SU-DHL-6 (cell line): ENCODE measurements around the gene CTBP1.

Source experiments
- EZH2phosphoT487 ChIP-seq: fragments of 200-600 bp; sonication (generic), shearing (Covaris generic); conservative IDR thresholded peaks from 2 replicates; pipeline ENCODE4 v1.6.1; 2018; ENCODE audit warnings: mild to moderate bottlenecking, antibody characterized with exemption, low read length, moderate library complexity, mixed read lengths
- TF ChIP-seq, protein P1 (sequence below): fragments of 200-600 bp; sonication (generic); IDR thresholded peaks from one replicate; pipeline ENCODE4 v1.5.1; 2017; ENCODE audit warnings: antibody characterized with exemption, mild to moderate bottlenecking, low read length, moderate library complexity; ENCODE audit not compliant: insufficient read depth, poor library complexity, severe bottlenecking

DNA sequence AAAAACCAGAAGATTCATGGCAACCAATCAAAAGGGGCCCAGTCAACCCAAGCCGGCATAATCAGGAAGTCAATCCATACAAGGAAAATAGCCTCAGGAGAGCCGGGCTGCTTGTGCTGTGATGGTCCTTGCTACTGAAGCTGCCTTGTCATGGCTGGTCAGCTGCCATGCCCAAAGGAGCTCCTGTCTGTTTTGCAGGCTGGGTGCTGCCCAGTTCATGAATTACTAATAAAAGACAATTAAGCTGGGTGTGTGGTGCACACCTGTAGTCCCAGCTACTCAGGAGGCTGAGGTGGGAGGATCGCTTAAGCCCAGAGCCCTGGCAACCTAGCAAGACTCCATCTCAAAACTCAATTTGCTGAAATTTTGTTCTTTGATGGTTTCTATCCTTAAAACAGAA lies 16.0 kb upstream of the CTBP1 start:
- no peak for TF ChIP-seq EZH2phosphoT487
- TF ChIP-seq, protein P1, sequence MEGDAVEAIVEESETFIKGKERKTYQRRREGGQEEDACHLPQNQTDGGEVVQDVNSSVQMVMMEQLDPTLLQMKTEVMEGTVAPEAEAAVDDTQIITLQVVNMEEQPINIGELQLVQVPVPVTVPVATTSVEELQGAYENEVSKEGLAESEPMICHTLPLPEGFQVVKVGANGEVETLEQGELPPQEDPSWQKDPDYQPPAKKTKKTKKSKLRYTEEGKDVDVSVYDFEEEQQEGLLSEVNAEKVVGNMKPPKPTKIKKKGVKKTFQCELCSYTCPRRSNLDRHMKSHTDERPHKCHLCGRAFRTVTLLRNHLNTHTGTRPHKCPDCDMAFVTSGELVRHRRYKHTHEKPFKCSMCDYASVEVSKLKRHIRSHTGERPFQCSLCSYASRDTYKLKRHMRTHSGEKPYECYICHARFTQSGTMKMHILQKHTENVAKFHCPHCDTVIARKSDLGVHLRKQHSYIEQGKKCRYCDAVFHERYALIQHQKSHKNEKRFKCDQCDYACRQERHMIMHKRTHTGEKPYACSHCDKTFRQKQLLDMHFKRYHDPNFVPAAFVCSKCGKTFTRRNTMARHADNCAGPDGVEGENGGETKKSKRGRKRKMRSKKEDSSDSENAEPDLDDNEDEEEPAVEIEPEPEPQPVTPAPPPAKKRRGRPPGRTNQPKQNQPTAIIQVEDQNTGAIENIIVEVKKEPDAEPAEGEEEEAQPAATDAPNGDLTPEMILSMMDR: no peak
